ENCODE data around the gene REEP1.

GRCh38 chr2:86292571-86293515 is 44.6 kb downstream of the REEP1 start:
- TF ChIP-seq EZH2phosphoT487 (IDR thresholded peaks at IDR 0.05; ENCODE audit: insufficient read depth, low read depth) (no peak), EZH2 (IDR thresholded peaks at IDR 0.05; ENCODE audit: insufficient read depth, poor library complexity, severe bottlenecking) (no peak)
